Karpas-422 (cell line): ENCODE data around the gene LSMEM2. TPM values are rescaled to one million over a fixed set of nuclear protein-coding genes. Genes with fewer than 3 reads are reported as not detected.
A peak's percentile ranks its signal among the peaks of the same experiment; 100 is the strongest.

ENCODE experiments used
- DNase-seq: peaks from one replicate; pipeline ENCODE4 v3.0.0-alpha.2; 2015
- H2AFZ ChIP-seq: fragments of 200-600 bp; sonication (generic); 2 replicates; pipeline ENCODE4 v1.6.1; 2014; ENCODE audit warnings: antibody characterized with exemption, low read length, mixed read lengths
- H3K27ac ChIP-seq: fragments of 200-600 bp; sonication (generic); 2 replicates; pipeline ENCODE4 v1.5.1; 2014; ENCODE audit warnings: mild to moderate bottlenecking, low read length, moderate library complexity
- H3K27me3 ChIP-seq: fragments of 200-600 bp; sonication (generic); 2 replicates; pipeline ENCODE4 v1.6.1; 2014; ENCODE audit warnings: low read length, mixed read lengths
- H3K36me3 ChIP-seq: fragments of 200-600 bp; sonication (generic); 2 replicates; pipeline ENCODE4 v1.6.1; 2014; ENCODE audit warnings: low read length, mixed read lengths; ENCODE audit not compliant: insufficient read depth
- H3K4me1 ChIP-seq: fragments of 200-600 bp; sonication (generic); 2 replicates; pipeline ENCODE4 v1.6.1; 2014; ENCODE audit warnings: mild to moderate bottlenecking, low read length, mixed read lengths
- H3K4me2 ChIP-seq: fragments of 200-600 bp; sonication (generic); 2 replicates; pipeline ENCODE4 v1.6.1; 2014; ENCODE audit warnings: low read length, low read depth, mild to moderate bottlenecking; ENCODE audit not compliant: poor library complexity, severe bottlenecking
- H3K4me3 ChIP-seq: fragments of 200-600 bp; sonication (generic); 2 replicates; pipeline ENCODE4 v1.5.1; 2014; ENCODE audit warnings: mild to moderate bottlenecking, antibody characterized with exemption, low read length, mixed read lengths
- H3K79me2 ChIP-seq: fragments of 200-600 bp; sonication (generic); 2 replicates; pipeline ENCODE4 v1.6.1; 2014; ENCODE audit warnings: mild to moderate bottlenecking, low read length, mixed read lengths
- H3K9ac ChIP-seq: fragments of 200-600 bp; sonication (generic); 2 replicates; pipeline ENCODE4 v1.6.0; 2014; ENCODE audit warnings: low read length
- H3K9me2 ChIP-seq: fragments of 200-600 bp; sonication (generic), shearing (Covaris generic); replicated peaks from 2 replicates; pipeline ENCODE4 v1.6.0; 2014; ENCODE audit warnings: mild to moderate bottlenecking, low read length, moderate library complexity; ENCODE audit not compliant: insufficient read depth
- H3K9me3 ChIP-seq: fragments of 300-700, 200-600 bp; sonication (generic); 2 replicates; pipeline ENCODE4 v1.6.1; 2014; ENCODE audit warnings: low read length, mixed read lengths
- H4K20me1 ChIP-seq: fragments of 200-600 bp; sonication (generic); 2 replicates; pipeline ENCODE4 v1.6.1; 2014; ENCODE audit warnings: mild to moderate bottlenecking, antibody characterized with exemption, low read length, low read depth; ENCODE audit not compliant: insufficient read depth
- total RNA-seq: library from RNA; depleted of rRNA; stranded (reverse); fragments of >200 nt; shearing (Covaris generic); gene quantifications from 2 replicates; pipeline ENCODE4 v1.2.3, GENCODE V29; 2014; ENCODE audit warnings: low replicate concordance

The LSMEM2 gene
- total RNA-seq, 1 experiment from 2014 or later, result not detected

DNA sequence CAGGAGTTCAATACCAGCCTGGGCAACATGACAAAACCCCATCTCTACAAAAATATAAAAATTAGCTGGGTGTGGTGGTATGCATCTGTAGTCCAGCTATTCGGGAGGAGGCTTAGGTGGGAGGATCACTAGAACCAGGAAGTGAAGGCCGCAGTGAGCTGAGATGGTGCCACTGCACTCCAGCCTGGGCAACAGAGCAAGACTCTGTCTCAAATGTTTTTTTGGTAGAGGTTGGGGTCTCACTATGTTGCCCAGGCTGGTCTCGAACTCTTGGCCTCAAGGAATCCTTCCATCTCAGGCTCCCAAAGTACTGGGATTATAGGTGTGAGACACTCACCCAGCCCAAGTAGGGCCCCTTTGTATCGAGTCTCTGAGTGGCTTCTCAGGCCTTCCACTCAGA is 15.2 kb downstream of the LSMEM2 start:
- H3K36me3 ChIP-seq, result peaks cover 12% of the 10 kb centered on the region; the same call in 1 of the 2 replicates
- no peak overlapping the region for H3K27ac ChIP-seq
- H3K9me2 ChIP-seq, result no peaks in the 10 kb centered on the region
- no peaks in the 10 kb centered on the region for H4K20me1 ChIP-seq
- peaks cover 28% of the 10 kb centered on the region for H3K4me1 ChIP-seq
- H3K4me2 ChIP-seq, result no peak overlapping the region
- H2AFZ ChIP-seq, result no peak overlapping the region
- H3K4me3 ChIP-seq, result no peak overlapping the region
- DNase-seq, result no peak
- no peaks in the 10 kb centered on the region for H3K9me3 ChIP-seq
- H3K9ac ChIP-seq, result no peak overlapping the region
- H3K27me3 ChIP-seq, result no peaks in the 10 kb centered on the region
- peaks cover 31% of the 10 kb centered on the region for H3K79me2 ChIP-seq

DNA sequence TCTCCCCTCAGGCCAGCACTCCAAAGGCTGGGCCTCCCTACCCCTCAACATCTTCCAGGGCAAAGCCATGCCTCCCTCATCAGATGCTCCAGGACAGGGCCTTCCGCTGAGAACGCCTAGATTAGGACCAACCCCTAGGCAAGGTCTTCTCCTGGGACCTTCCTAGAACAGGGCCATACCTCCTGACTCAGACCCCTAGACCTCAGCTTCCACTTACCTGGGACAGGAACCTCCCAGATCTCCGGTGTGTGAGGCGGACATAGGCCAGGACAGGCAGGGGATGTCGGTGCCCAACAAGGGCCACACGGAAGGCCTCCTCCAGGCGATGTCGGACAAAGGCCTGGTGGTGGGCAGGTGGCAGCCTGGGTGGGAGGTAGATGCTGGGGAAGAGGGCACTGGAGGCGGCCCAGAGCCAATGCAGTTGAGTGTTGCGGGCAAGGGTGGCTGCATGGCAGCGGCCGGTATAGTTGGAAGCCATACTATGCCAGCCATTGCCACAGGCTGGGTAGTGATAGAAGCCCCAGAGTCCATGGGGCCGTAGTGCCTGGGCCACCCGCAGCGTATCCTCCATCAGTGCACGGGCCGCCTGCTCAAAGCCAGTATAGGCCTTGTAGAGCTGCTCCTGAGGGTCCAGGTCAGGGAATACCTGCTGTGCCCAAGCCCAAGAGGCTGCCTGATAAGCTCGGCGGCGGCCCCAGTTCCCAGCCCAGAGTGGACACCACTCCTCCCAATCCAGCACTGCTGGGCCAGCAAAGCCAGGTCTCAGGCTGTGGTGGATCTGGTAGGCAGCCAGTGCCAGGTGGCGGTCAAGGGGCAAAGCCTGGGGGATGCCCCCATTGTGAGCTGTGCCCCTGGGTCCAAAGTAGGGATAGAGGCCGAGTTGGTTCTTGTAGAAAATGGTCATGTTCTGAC is 15.9 kb downstream of the LSMEM2 start:
- H3K9me3 ChIP-seq, result no peaks in the 10 kb centered on the region
- H3K79me2 ChIP-seq, result peaks cover 31% of the 10 kb centered on the region
- no peaks in the 10 kb centered on the region for H3K9me2 ChIP-seq
- no peak overlapping the region for H3K9ac ChIP-seq
- H3K4me2 ChIP-seq, result no peak overlapping the region
- no peaks in the 10 kb centered on the region for H4K20me1 ChIP-seq
- peaks cover 8% of the 10 kb centered on the region; the same call in 1 of the 2 replicates for H3K36me3 ChIP-seq
- peaks cover 30% of the 10 kb centered on the region for H3K4me1 ChIP-seq
- DNase-seq, result no peak
- no peak overlapping the region for H3K4me3 ChIP-seq
- H3K27ac ChIP-seq, result no peak overlapping the region
- H3K27me3 ChIP-seq, result no peaks in the 10 kb centered on the region
- no peak overlapping the region for H2AFZ ChIP-seq

DNA sequence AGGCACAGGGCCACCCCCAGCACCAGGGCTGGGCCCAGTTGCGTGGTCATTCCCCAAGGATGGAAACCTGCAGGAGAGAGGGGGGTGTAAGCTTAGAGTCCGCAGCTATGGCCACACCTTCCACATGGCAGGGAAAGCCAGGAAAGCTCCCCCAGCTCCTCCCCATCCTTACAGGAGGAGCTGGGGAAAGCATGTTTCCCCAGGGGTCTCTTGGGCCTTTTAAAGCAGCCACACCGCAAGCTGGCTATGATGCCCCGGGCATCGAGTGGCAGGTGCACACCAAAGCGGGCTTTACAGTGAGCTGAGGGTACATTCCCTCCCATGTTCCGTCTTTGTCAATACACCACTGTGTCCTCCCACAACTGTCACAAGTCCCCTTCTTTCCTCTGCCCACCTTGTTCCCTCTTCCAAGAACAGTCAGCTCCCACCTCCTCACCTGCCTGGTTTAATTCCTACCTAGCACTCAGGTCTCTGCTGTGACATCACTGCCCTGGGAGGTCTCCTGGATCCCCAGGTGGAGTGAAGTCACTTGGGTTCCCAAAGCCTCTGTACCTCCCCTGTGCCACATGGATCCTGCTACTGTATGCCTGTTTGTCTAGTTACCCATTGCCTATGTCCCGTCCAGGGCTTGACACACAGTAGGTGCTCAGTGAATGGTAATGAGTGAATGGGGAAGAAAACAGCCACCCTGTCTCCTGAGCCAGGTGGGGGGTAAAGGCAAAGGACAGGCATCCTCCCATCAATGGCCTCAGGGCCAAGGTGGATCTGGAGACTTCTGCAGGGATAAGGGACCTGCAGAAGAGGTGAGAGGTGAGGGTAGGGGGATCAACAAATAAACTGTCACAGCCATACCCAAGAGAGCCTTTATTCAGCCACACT is 16.9 kb downstream of the LSMEM2 start:
- H3K36me3 ChIP-seq, result no peaks in the 10 kb centered on the region
- no peak overlapping the region for H3K9ac ChIP-seq
- H3K4me1 ChIP-seq, result peaks cover 34% of the 10 kb centered on the region
- DNase-seq, result no peak
- no peak overlapping the region for H3K4me3 ChIP-seq
- H3K4me2 ChIP-seq, result no peak overlapping the region
- no peaks in the 10 kb centered on the region for H3K9me3 ChIP-seq
- no peaks in the 10 kb centered on the region for H4K20me1 ChIP-seq
- no peak overlapping the region for H3K27ac ChIP-seq
- no peaks in the 10 kb centered on the region for H3K9me2 ChIP-seq
- peaks cover 21% of the 10 kb centered on the region for H3K79me2 ChIP-seq
- no peak overlapping the region for H2AFZ ChIP-seq
- H3K27me3 ChIP-seq, result no peaks in the 10 kb centered on the region

DNA sequence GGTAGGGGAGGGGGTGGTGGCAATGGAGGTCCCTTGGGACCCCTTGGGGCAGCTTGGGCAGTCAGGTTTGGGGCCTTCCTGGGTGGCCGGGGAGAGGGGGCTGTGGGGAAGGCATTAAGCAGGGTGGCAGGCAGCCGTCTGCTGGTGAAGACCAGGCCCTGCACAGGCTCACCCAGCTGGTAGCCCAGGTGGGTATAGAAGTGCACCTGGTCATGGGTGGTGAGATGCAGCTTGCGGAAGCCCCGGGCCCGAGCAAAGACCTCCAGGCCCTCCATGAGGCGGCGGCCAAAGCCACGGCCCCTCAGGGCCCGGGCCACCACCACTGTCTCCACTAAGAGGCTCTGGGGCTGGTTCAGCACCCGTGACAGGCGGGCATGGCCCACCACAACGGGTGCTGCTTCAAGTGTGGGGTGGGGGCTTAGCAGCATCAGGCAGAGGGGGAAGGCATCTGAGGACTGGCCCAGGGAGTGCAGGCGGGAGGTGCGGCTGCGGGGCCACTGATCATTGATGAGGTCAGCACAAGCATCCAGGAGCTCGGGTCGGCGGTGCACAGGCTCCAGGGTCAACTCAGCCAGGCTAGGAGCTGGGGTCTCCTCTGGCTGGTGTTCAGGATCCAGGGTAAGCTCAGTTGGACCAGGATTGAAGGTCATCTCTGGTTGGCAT is 18.0 kb downstream of the LSMEM2 start:
- H3K9ac ChIP-seq, result no peak overlapping the region
- no peaks in the 10 kb centered on the region for H3K9me2 ChIP-seq
- H3K27me3 ChIP-seq, result no peaks in the 10 kb centered on the region
- peaks cover 10% of the 10 kb centered on the region for H3K79me2 ChIP-seq
- no peaks in the 10 kb centered on the region for H3K36me3 ChIP-seq
- H3K4me1 ChIP-seq, result peaks cover 29% of the 10 kb centered on the region
- no peak overlapping the region for H3K4me2 ChIP-seq
- no peak overlapping the region for H3K4me3 ChIP-seq
- H3K9me3 ChIP-seq, result no peaks in the 10 kb centered on the region
- H4K20me1 ChIP-seq, result no peaks in the 10 kb centered on the region
- DNase-seq, result no peak
- no peak overlapping the region for H2AFZ ChIP-seq
- no peak overlapping the region for H3K27ac ChIP-seq

DNA sequence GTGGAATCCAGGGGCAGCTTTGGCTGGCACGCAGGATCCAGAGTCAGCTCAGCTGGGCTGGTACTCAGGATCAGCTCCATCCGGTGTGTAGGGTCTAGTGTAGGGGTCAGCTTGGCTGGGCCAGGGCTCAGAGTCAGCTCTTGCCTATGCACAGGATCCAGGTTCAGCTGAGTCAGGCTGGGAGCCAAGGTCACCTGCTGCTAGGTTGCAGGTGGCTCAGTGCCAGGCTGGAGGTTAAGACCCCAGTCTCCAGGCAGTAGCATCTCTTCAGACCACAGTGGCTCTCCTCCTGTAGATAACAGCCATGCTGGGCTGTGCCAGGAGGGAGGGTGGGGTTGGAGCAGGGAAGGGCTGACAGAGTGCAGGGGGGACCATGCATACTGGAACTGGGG is 18.5 kb downstream of the LSMEM2 start:
- Histone ChIP-seq H3K27me3 (no peaks in the 10 kb centered on the region), H3K4me3 (peak overlapping the region; percentile 93; the same call in 1 of the 2 replicates), H3K9me3 (no peaks in the 10 kb centered on the region), H2AFZ (no peak overlapping the region), H3K27ac (no peak overlapping the region), H4K20me1 (no peaks in the 10 kb centered on the region), H3K79me2 (peaks cover 7% of the 10 kb centered on the region; the same call in 1 of the 2 replicates), H3K4me2 (no peak overlapping the region), H3K9ac (peak overlapping the region; percentile 91; the same call in 1 of the 2 replicates), H3K9me2 (no peaks in the 10 kb centered on the region), H3K4me1 (peaks cover 29% of the 10 kb centered on the region), H3K36me3 (no peaks in the 10 kb centered on the region)
- no peak for DNase-seq

DNA sequence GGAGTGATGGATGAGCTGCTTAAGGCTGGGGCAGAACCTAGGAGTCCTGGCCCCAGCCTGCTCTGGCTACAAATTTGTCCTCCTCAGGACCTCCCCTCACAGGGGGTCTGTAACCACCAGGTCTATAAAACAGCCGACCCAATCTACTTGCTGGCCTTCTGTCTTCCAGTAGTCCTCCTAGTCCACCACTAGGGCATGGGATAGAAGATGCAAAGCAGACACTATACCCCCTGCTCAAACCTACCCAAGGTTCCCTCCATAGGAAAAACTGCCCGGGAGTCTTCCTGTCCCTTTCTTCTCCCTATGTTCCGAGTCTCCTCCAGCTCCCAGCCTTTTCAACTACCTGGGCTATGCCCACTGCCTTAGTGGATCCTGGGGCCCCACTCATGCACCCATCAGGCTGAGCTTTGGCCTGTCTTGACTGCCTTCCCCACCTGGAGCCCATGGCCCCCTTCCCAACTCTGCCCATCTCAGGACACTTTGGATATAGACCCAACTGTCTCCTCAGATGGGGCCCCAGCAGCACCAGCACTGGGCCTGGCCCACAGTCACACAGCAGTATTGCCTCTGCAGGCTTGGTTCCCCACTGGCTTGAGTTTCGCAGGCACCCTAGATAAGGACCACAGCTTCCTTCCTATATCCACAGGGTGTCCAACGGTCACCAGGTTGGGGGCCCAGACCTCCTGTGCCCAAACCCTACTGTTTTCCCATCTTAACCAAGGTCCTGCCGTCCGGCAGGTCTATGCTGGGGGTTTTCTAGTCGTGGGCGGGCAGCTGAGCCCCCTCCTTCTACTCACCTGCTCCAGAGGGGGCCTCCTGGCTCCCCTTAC is 19.2 kb downstream of the LSMEM2 start:
- H3K4me2 ChIP-seq, result peak overlapping the region; percentile 92
- H3K4me1 ChIP-seq, result peaks cover 23% of the 10 kb centered on the region
- H3K9me2 ChIP-seq, result no peaks in the 10 kb centered on the region
- H3K27me3 ChIP-seq, result no peaks in the 10 kb centered on the region
- no peaks in the 10 kb centered on the region for H4K20me1 ChIP-seq
- H3K9ac ChIP-seq, result peak overlapping the region; percentile 91
- H3K79me2 ChIP-seq, result peaks cover 7% of the 10 kb centered on the region; the same call in 1 of the 2 replicates
- H3K4me3 ChIP-seq, result peak overlapping the region; percentile 93
- no peak for DNase-seq
- H3K27ac ChIP-seq, result no peak overlapping the region
- H3K36me3 ChIP-seq, result no peaks in the 10 kb centered on the region
- H3K9me3 ChIP-seq, result no peaks in the 10 kb centered on the region
- no peak overlapping the region for H2AFZ ChIP-seq

DNA sequence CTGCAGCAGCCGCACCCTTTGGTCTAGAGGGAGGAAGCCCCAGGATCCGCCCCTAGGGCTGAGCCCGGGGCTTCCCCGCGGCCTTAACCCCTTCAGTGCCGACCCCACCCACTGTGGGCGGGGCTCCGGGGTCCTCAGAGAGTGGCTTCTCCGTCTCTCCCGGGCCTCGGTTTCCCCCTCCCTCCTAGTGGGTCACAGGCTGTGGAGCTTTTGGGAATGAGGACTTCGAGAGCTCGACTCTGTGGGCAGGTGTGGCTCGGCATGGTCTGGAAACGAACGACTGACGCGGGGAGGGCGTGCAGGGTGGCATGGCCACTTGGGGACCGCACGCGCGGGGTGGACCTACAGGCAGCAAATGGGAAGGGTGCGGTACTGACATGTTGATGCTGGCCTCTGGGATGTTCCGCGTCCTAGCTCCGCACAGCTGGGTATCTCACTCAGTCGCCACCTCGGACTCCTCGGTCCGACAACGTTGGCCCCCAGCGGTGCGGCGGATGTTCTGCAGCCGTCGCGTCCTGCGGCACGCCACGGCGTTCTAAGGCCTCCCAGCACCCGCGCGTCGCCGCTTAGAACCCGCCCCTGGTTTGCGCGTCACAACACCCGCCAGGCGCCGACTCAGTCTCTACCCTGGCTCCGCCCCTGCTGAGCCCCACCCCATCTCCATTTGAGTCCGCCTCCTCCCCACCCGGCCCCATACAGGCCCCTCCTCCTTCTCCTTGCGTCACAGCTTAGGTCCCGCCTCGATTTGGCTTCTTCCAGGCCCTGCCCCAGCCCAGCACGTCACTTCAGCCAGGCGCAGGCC is 20.1 kb downstream of the LSMEM2 start, which contains the start of the genes HYAL3 and NAA80:
TSS of gene HYAL3 (minus strand) at position 570 of the 802 bp plus-strand sequence. CDS start 3,803 bp downstream, outside the sequence.
TSS of gene NAA80 (minus strand) at position 570 of the 802 bp plus-strand sequence. CDS start 1,942 bp downstream, outside the sequence.
- H4K20me1 ChIP-seq, result no peaks in the 10 kb centered on the region
- DNase-seq, result peak; percentile 100
- peaks cover 21% of the 10 kb centered on the region for H3K4me1 ChIP-seq
- H3K27ac ChIP-seq, result peak within 1 kb of the TSS; percentile 44; the same call in 1 of the 2 replicates
- H3K4me2 ChIP-seq, result peak within 1 kb of the TSS; percentile 92
- no peaks in the 10 kb centered on the region for H3K27me3 ChIP-seq
- H2AFZ ChIP-seq, result peak within 1 kb of the TSS; percentile 95
- H3K9me2 ChIP-seq, result no peaks in the 10 kb centered on the region
- H3K9ac ChIP-seq, result peak within 1 kb of the TSS; percentile 91
- no peaks in the 10 kb centered on the region for H3K9me3 ChIP-seq
- H3K36me3 ChIP-seq, result no peaks in the 10 kb centered on the region
- peaks cover 7% of the 10 kb centered on the region; the same call in 1 of the 2 replicates for H3K79me2 ChIP-seq
- peak within 1 kb of the TSS; percentile 93 for H3K4me3 ChIP-seq
